GM19351 (cell line): ENCODE results near the gene OSR1.
A peak's percentile ranks its signal among the peaks of the same experiment; 100 is the strongest.

Experiments used
- ATAC-seq: cut with Tn5 transposase; IDR thresholded peaks from one replicate; pipeline ENCODE4 v1.9.1; 2021; ENCODE audit warnings: mild to moderate bottlenecking, moderate library complexity; ENCODE audit not compliant: unreplicated experiment

OSR1 gene

DNA sequence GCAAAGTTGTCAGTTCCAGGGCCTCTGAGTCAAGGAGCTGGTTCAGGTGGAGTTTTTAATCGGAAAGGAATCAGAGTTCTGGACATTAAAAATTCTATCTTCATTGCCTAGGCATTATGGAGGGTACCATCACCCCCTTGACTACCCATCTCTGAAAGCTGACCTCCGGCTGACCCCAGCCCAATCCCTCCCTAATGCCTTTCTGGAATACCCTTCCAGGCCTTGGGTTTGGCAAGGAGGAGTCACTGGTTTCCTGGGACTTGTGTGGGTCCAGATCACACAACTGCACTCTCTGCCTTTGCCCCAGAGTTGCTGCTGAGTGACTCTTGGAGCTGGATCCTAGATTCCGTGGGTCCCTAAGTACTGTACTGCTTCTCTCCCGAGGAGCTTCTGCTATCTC is 1.0 kb upstream of the OSR1 start:
- no peak for ATAC-seq

DNA sequence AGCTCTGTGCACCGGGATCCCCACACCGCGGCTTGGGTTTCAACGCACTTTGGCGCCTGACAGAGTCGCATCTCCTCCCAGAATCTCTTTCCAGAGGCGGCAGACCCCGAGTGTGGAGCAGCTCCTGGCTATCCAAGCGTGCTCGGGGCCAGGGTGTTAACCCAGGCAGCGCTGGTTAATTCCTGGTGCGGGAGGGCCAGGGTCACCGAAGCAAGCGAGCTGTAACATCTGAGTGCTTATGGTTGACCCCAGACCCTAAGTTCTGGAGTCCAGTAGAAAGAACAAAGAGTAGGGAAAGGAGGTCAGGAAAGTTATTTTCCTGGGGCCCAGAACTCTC is 566 bp upstream of the OSR1 start:
- ATAC-seq: no peak

DNA sequence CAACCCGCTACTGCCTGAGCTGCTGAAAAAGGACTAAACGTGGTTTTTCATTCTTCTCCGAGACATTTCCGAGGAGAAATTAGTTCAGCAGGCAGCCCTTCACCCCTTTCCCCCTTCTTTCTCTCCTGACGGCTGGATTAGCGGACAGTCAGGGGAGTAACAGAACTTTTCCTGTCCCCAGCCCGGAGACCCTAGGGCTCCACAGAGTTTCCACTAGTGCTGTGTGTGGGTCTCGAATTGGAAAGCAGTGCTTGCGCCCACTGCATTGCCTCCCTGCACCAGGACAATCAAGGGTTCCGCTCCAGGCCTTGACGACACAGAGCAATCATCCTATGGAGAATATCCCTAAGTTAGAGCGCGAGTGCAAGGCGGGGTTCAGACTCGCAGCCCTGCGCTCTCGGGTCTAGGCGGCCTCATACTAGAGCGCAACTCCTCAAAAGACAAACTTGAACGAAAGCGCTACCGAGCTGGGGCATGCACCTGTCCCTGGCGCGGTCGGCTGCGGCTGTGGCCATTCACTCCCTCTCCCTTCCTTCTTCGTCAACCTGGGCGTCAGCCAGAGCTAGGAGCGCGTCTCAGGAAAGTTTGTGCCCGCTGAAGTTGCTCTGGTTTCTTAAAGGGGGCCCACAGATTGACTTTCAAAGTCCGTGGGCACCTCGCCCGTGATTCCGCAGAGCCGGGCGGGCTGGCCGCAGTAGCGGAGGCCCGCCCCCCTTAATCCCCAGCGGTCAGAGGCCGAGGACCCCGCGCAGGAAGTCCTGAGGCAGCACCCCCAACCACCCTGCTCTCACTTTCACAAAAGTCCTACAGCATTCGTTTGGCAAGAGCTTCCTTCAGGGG is 801 bp downstream of the OSR1 start:
- ATAC-seq: no peak

DNA sequence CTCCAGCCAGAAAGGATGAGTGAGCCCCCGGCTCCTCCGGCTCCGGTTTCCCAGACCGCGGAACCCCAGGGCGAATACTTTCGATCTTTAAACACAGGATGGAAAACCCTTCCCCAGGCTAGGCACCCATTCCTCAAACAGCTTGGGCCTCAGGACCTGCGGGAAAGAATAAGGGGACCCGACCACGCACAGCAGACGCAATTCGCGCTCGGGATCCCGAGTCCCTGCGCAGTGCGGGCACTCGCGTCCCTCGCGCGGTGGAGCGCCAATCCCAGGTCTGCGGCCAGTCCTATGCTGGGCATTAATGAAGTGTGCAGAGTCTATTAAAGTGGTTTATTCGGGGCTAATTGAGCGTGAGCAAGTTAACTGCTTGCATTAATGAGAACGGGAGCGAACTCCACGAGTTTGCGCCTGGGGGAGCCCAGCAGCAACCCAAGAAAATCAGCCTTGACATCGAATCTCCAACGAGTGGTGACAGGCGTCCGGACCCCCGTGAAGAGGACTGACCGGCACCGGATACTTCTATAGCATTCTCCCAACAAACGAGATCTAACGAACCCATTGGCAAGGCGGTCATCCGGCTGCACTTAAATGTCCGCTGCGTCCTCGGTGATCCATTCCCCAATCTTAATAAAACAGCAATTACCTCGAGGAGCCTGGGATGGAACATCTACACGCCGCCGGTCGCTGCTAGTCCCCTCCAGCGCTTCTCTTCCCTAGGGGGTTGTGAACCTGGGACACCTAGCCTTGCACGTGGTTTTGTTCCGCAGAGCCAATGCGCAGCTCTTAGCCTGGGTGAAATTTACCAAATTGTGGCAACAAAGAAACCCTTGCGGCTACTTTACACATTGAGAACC is 1.6 kb downstream of the OSR1 start:
- no peak for ATAC-seq

DNA sequence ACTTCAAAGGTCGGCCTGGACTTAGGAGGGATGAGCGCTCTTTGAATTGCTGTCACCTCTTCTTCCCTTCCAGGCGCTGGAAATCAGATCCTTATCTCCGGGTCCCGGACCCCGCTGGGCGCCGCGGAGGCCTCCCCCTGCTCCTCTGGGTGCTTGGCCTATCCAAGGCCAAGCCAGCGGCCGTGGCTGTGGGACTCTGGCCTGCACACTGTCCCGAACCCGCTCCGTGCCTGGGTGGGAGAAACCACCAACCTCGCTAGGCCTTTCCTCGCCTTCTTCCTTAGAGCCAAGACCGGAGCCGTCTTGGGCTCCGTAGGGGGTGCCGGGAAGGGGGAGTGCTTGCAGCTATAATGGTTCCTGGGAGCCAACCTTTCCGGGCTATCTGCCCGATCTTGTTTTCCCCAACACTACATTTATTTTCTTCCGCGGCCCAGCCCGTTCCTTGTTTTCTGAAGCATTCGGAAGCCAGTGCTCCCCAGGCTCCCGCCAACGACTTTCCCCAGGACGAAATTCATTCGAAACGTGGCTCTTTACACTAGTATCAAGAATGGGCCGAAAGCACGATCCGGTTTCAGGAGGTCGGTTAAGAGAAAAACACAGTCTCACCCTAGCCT is 2.4 kb downstream of the OSR1 start:
- no peak for ATAC-seq

DNA sequence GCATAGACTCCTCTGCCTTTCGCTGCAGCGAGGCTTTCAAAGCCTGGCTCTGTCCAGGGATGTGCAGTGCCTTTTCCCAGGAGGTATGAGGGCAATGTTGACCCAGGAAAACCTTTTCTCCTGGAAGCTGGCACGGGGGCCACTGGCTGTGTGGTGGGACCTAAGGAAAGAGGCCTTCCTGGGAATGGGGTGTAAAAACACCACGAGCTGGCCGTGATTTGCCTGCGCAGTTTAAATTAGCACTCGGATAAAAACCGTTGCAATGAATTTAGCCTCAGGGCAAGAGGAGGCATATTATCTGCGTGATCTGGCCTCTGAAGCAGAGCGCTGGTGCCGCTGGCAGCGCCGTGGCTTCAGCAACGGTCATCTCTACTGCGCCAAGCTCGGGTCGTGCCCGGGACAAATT is 3.0 kb downstream of the OSR1 start:
- ATAC-seq: no peak

DNA sequence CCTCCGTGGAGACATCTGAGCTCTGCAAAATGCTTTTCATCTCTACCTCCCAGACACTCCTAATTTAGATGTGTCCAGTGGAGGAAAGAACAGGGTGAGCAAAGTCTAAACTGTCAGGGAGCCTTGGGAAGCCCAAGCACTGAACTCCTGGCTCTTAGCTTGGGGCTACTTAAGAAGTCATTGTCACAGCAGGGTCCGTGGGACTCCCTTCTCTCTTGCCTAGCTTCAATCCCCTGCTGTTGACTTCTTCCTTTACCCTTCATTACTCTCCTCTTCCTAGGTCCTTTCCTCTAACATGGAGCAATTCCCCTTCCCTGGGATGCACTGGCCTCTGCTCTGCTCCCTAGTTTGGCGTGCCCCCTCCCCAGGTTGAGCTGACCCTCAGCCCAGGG is 3.4 kb downstream of the OSR1 start:
- ATAC-seq: no peak

DNA sequence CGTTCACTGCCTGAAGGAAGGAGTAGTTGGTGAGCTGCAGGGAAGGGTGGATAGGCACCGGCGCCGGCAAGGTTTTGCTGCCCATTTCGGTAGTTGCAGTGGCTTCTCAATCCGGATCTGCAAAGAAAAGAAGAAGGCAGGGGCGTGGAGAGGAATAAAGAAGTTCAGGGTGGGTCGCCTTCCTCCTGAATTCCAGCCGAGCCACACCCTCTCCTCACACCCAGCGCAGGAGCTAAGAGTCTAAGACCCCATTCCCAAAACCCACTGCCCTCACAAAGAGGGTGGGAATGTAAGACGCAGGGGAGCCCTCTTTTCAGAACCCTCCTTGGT is 4.7 kb downstream of the OSR1 start:
- ATAC-seq: no peak

DNA sequence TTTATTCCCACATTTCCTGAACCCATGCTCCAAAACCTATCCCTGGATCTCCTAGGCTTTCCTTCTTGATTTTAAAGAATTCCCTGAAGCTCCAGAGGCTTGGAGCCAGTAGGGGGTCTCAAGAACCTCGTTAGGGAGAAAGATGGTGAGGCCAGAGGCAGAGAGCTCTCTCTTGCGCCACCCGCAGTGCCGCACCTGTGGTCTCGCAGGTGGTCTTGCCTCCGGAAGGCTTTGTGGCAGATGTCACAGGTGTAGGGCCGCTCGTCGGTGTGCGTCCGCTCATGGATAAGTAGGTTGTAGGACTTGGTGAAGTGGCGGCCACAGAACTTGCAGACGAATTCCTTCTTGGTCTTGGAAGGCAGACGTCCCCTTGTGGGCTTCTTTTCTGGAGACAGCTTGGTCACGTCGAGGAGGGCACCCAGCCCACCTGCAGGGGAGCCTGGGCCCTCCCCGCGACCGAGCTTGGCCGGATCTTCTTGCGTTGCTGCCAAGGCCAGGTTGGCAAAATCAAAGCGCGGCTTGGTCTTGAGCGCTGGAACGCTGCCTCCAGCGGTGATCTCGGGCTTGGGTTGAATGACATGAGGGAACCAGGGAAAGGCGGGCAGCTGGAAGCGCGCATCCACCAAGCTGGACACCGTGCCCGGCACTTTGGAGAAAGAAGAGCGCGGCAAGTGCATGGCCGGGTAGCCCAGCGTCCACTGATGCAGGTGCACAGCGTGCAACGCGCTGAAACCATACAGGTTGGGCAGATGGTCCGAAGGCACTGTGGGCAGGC is 5.3 kb downstream of the OSR1 start:
- no peak for ATAC-seq

DNA sequence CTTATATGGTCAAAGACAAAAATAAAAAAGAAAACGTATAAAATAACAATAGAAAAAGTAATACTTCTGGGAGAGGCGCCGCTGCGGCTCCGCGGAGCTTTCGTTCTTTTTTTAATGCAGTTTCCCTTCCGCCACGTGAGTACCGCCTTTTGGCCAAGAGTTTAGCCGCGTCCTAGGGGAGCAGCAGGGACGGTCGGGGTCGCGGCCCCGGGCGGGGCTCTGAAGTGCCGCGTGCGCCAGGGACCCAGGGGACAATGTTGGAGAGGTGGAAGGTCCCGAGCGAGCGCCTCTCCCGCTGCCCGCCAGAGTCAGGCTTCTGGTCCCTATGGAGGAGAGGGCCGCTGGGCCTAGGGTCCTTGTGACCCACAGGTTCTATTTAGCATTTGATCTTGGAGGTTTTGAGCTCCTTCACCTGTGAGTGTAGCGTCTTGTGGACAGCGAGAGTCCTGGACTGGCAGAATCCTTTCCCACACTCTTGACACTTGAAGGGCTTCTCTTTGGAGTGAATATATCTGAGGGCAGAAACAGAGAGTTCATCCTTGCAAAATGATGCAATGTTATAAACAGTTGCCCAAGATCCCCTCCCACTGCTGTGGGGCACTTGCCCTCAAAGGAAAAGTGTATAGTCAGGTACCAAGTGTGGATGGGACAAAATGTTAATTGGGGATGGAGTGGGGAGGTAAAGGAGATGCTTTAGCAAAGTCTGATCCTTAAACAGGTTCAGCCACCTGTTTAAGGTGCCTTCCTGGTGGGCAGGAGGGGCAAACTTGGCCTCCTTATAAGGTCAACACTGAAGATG is 6.3 kb downstream of the OSR1 start:
- no peak for ATAC-seq

DNA sequence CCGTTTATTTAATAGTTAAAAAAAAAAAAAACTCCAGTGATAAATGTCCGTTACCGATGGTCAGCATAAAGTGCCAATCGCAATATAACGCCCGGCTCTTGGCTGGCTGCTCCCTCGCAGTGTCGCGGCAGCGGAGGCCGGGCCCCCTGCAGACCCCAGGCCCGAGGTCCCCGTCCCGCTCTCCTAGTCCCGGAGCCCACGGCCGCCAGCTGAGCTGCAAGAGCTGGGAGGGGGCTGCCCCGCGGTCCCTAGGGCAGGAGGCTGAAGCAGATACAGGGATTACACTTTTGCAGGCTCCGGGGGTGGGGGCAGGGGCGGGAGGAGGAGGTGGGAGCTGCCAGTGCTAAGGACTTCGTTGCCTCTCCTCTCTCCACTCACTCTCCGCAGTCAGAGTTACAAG is 6.9 kb downstream of the OSR1 start:
- ATAC-seq: no peak

DNA sequence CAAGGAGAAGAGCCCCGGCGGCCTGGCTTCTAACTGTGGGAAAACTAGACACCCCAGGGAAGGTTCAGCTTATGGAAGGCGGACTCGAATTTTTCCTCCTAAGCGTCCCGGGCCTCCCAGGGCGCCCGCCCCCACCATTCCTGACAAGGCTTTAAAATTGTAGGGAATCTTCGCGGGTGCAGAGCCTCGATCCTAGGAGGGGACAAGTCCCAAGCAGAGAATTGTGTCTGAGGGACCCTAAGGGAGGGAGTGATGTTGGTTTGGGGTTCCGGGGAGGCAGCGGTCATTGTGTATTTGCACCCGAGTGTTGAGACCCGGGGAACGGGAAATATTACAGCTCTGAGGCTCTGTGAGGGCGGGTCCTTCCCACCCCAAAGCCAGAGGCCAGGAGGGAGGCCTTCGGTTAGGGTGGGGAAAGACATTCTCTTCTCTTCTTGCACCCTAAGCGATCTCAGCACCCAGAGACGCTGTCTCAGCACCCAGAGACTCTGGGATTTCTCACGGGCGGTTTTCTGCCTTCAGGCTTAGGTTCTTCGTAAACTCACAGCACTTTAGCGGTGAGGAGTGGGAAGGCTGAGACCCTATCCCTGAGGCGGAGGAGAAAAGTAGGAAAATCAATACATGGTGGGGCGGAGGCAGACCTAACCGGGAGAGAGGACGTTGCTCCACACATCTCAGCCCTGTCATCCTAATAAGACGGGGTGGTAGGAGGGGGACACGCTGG is 7.6 kb downstream of the OSR1 start:
- ATAC-seq: no peak

DNA sequence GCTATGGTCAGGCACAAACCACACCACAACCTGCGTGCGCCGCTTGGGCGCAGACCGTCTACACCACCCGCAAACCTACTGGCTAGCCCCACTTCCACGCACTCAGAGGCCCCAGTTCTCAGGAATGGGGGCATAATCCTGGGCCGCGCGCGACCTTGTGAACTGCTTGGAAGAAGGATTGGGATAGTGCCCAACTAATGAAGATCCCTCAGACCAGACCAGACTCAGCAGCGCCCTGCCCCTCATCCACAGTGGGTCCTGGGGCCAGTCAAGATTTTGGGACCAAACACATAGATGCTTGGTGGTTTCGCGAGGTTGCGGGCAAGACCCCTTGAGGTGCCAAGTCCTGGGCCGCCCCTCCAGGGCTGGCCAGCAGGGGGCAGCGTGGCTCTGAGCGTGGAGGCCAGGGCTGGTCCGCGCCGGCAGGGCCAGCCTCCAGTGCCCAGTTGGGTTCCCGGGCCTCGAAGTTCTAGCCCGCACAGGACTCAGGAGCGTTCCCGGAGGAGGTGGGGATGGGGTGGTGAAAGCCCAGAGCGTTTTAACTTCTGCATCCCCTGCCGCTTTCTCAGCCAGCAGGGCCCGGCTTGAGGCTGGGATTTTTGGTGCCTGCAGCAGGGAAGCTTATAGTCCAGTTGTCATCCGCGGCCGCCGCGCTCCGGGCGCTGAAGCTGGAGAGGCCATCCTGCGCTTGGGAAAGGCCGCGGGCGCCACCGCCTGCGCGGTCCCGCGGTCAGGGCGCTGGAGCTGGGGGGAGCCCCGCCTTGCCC is 8.3 kb downstream of the OSR1 start:
- peak; percentile 19 for ATAC-seq

DNA sequence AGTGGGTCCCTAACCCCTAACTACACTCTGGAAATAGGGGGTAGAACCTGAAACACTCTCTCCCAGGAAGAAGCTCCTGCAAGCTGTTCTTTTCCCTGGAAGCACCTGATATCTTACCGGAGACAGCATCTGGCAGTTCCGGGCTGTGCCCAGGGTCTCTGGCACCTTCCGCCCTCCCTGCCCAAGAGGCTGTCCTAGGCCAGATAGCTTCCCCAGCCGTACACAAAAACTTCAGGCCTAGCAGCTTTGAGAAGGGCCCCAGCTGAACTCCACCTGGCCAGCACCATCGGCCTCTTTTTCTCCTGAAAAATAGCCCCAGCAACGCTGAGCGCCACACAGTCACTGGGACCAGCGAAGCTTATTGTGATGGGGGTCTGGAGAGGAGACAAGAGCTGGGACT is 9.7 kb downstream of the OSR1 start:
- ATAC-seq: no peak

DNA sequence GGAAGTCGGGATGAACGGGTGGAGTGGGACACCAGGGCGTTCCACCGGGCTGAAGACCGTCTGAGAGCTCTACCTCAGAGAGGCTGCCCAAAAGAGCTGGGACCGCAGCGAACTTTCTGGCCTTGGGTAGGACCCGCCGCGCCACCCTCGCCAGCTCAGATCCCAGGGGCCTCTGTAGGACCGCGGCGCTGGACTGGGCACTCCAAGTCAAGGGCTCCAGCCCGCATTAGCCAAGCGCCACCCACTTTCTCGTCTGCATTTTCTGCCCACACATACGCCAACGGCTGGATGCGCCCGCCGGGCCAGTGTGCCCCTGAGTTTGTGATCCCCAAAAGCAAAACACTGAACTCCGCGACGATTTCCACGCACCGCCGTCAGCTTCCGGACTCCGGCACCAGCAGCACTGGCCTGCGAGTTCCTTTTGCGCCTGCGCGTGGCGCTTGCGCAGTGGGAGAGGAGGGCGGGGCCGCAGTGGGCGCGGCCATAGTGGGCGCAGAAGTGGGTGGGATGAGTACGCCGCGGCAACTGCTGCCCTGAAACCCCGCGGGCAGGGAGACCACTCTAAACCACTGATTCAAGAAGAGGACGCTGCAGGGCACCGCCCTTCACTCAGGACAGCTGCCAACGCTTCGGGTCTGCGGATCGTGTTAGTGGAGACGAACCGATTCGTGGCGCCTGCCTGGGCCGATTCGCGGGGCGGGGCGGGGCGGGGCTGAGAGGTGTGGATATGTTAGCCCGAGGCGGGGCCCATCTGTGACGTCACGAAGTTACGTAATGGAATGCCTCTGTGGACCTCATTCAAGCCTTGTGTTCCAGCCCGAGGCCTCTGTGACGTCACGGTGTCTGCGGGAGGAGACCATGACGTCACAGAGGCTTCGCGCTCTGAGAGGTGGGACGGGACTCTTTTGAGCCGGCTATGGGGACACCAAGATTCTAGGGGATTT is 10.5 kb downstream of the OSR1 start:
- ATAC-seq: peak; percentile 83

DNA sequence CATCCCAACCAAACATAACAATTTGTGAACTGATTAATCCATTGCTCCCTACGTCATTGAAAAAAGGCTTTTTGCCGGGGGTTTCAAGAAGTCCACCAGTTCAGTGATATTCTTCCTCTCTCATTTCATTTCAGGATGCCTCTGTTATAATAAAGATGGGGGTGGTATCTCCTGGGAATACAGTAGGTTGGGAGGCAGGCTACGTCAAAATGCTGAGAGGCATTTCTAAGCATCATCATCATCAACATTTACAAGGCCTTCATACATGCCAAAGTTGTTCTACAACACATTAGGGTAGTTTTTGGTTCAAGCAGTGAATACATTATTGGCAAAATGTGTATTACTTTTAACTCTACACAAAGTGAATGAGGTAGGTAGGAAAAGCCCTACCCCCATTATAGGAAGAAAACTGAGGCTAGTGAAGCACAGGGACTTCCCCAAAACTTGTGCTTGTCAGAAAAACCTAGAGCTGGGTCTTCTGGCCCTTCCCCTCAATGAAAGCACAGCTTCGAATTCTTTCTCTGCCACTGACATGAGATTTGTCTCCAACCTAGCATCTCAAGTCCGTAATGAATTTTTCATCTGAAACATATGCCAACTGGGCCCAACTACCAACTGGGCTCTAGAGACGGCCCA is 11.3 kb downstream of the OSR1 start:
- peak; percentile 10 for ATAC-seq

DNA sequence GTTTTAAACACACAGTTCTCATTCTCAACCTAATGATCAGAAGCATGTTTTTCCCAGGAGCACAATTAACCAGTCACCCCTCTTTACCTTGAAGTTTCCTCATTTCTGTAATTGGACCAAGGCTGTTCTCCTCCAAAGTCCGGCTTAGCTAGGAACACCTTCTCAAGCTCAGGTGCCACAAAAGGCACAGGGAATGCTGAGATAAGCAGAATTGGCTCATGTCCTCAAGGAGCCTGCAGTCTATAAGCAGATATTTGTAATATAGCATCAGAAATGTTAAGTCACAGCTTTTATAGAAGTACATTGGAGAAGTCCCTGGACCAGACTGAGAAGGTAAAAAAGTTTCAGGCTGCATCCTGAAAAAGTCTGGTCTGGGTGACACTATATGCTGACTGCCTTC is 20.7 kb downstream of the OSR1 start:
- ATAC-seq: no peak

DNA sequence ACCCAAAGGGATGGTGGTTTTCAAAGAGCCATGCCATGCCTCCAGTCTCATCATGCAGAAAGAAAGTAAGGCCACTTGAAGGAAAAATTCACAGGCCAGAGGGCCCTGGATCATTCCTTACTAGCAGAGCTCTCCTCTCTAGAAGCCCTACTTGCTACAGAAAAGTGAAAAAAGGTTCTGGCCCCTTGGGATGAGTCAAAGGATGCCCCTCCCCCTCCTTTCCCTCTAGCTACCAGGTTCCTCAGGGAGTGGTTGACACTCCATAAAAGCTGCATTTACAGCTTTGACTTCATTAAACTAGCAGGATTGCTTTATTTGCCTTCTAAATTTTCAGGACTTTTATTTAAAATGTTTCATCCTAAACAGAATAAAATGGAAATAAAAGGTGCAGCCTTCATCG is 21.2 kb downstream of the OSR1 start:
- no peak for ATAC-seq
